Stimulated activated CD8-positive, alpha-beta memory T cell treated with anti-CD3 and anti-CD28 coated beads, Interleukin-15, amount 100 ng/mL, for 24 hours (primary cell): ENCODE measurements around the gene DAO.
"Not testable (repeated sequence)": the region's sequence is repeated elsewhere in the genome, so short reads cannot be mapped to it uniquely, and the experiment has no call there.

ENCODE experiments used
- DNase-seq: peaks from one replicate; pipeline ENCODE4 v3.0.0-alpha.2; 2020; ENCODE audit warnings: low read depth

The DAO gene

DNA sequence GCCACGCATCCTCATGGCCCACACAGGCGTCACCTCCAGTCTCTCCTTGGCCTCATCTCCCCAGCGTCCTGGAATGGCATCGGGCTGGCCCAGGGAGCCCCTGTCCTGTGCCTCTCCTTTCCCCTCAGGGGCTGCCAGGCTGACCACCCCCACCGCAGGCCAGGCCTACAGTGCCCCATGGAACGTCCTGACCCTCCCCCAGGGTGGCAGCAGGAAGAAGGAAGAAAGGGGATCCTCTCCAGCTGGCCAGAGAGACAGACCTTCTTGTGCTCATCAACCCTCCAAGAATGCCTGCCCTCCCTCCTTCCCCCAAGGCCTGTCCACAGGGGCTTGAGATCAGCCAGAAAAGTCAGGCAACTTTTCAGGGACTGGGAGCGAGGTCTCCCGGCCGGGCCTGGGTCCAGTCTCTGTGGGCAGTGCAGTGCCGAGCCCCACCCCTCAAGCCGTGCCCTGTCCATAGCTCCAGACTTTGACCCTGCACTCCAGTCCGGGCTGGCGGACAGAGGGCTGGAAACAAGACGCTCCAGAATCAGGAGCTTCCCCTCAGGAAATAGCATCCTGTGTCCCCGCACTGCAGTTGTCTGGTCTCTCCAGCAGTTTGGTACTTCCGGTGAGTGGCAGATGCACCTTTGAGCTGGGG is at the start of gene DAO:
Gene DAO (plus strand): TSS at position 478 of the 640 bp plus-strand sequence. CDS start 4,915 bp downstream, outside the sequence.
- no peak for DNase-seq

DNA sequence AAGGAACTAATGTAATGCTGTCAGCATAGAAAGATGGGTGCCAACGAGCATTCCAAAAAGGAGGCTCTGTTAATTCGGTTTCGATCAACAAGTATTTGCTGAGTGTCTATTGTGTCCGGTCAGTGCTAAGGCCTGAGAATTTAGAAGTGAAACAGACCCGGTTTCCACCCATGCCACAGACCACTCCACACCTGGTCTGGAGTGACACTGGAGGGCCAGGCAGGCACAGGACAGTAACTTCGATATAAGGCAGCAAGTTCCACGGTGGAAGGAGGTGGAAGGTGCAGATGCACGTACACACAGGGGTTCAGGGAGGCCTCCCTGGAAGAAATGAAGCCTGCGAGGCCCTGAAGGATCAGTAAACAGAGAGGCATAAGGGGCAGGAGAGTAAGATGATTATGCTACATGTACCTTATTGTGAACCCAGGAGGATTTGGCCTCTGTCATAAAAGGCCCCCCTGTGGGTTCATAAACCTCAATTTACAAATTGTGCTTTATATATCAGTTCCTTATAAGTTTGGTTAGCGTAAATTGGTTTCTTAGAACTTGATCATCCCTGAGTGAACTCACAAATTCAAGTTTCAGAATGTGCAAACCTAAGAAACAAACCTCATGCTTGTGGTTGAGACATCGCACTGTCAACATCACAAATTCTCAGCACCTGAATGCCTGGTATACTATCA is 48.4 kb upstream of the DAO start:
- DNase-seq, result no peak

DNA sequence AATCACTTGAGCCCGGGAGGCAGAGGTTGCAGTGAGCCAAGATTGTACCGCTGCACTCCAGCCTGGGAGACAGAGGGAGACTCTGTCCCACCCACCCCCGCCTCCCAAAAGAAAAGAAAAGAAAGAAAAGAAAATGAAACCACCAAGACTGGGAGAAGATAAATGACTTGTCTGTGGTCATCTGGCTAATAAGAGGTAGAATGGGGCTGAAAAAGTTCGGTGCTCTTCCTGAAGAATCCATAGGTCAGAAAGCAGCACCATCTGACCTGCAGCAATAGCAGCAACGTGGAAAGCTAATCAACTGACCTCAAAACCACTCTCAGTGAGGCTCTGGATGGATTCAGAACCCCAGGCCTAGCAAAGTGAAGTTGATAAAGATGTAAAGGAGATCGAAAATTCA is 47.7 kb upstream of the DAO start:
- DNase-seq, result no peak

DNA sequence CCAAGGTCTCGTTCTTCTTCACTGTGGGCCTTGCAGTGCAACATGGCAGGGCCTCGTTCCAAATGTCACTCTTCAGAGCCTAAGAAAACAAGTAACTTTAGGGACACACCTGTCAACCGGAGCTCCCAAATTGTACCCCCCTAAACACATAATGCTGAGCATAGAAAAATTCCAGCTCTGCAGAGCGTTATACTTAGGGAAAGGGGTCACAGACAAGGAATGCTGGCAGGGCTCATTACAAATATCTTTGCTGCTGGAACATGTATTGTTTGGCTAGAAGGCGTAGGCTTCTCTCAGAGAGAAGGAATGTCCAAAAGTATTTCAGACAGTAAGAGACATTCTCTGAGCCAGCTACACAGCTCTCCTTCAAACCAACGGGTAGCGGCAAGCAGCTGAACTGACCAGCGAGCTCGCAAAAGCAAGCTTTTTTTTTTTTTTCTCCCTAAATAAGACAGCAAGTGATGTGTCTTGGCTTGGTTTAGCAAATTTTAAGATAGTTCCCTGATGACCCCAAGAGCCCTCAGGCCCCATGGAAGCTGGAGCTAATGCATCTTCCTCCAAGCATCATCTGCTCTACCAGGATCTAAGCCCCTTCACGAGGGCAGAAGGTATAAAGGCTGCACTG is 47.0 kb upstream of the DAO start:
- DNase-seq, result no peak

DNA sequence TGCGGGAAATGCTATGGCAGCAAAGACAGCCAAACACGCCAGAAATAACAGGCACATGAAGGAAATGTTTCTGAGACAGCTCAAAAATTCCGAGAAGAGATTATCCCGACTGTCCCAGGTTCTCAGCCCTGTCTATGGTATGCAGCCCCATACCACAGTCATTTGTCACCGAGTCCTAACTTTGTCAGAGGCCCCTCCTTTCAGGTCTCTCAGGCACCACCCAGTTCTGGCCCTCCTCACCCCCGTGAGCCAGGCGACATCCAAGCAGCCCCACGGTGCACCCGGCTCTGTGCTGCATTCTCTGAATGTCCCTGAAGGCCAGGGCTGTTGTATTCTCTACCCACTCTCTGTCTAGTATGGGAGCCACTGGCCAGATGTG is 46.5 kb upstream of the DAO start:
- no peak for DNase-seq

DNA sequence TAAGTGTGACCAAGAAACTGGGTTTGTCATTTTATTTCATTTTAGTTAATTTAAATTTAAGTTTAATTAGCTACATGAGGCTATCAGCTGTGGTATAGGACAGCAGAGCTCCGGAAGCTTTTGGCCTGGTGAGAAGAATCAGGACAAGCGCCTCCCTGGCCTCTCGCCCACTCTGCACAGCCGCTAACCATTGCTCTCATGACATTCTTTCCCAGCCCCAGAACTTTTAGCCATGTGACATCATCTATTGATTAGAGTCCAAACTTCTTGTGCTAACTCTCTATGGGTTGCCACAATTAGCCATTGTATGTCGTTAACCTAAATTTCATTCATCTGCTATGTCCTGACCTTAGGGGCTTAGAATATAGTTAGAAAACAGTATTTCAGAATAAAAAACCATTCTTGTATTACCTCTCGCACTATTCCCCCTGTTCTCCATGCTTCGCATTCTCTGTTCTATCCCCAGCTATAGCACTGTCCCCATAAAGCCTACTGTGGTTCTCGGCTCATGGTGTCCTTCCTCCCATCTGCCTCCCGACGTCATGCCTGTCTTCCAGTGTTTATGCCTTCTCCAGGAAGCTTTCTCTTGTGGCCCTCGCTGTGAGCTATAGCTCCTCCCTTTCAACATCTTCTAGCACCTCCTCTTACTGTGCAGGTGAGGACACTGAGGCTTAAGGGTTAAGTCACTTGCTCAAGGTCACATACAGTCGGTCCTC is 46.0 kb upstream of the DAO start:
- no peak for DNase-seq

DNA sequence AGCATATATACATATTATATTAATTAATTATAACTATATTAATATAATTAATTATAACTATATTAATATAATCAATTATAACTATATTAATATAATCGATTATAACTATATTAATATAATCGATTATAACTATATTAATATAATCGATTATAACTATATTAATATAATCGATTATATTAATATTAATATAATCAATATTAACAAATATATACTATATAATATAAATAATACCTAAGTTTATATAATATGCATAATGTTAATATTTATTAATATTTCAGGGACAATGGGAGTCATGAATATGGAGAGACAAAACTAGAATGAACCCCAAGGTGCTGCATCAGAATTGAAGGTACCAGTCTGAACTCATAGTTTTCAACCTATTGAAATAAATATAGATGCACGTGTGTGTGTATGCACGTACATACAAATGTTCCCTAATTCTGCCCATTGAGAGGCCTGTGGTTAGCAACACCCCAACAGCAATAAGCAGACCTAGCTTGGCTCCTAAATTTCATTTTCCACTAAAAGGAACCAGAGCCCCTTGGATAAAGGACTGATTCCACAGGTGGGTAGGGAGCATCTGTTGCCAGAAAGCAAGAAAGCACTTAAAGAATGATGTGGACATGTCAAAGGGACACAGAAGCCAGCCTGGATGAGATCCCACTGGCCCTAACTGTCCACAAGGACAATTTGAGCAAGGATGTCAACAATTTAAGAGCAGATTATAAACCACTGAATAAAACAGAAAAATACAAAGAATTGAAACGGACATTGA is 43.8 kb upstream of the DAO start:
- DNase-seq, result no peak

DNA sequence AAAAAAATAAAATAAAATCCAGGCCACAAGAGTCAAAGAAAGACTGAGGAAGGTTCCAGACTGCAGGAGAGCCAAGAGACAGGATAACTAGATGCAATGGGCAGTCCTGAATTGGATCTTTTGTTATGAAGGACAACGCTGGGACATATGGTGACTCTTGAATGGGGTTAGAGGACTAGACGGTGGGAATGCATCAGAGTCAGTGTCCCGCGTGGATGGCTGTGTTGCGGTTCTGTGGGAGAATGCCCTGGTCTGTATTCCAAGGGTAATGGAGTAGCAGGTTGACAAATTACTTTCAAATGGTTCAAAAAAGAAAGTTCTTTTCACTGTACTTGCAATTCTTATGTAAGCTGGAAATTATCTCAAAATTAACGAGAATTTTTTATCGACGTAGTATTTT is 42.7 kb upstream of the DAO start:
- no peak for DNase-seq

DNA sequence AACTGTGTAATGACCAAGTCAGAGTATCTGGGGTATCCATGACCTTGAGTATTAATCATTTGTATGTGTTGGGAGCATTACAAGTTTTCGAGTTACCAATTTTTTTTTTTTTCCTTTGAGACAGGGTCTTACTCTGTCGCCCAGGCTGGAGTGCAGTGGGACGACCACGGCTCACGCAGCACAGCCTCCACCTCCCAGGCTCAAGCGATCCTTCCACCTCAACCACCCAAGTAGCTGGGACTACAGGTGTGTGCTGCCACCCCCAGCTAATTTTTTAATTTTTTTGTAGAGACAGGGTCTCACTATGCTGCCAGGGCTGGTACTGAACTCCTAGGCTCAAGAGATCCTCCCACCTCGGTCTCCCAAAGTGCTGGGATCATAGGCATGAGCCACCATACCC is 42.2 kb upstream of the DAO start:
- no peak for DNase-seq

DNA sequence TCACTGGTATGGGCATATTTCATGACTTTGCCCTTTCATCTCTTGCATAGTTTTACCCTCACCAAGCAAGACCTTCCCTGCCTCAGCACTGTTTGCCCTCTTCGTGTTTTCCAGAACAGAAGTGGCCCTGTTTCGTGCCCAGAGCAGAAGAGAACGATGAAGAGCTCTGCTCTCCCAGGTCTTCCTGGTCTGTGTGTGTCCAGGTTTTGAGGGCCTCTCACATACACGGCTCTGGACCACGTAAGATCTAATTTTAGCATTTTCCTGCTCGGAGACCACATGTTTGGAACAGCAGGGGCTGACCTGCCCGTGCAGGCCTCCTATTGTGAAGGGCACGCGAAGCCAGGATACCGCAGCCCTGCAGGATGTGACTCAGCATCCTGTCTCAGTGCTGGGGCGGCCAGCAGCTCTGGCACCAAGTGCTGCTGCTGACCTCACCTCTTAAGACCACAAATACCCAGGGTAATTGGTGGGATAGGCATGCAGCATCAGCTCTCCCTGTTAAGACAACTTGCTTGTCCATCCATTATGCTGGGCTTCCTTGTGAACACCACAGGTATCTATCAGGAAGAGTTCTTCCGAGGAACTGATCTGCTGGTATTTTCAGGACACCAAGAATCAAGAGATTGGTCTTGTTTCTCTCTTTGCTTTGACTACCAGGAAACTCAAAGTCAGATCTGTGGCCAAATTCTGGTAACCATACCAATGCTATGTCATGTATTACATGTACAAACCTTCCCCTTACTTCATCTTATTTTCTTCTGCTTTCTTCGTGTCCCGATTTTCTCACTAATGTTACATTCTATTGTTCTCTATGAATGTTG is 41.5 kb upstream of the DAO start:
- peak; percentile 33 for DNase-seq

DNA sequence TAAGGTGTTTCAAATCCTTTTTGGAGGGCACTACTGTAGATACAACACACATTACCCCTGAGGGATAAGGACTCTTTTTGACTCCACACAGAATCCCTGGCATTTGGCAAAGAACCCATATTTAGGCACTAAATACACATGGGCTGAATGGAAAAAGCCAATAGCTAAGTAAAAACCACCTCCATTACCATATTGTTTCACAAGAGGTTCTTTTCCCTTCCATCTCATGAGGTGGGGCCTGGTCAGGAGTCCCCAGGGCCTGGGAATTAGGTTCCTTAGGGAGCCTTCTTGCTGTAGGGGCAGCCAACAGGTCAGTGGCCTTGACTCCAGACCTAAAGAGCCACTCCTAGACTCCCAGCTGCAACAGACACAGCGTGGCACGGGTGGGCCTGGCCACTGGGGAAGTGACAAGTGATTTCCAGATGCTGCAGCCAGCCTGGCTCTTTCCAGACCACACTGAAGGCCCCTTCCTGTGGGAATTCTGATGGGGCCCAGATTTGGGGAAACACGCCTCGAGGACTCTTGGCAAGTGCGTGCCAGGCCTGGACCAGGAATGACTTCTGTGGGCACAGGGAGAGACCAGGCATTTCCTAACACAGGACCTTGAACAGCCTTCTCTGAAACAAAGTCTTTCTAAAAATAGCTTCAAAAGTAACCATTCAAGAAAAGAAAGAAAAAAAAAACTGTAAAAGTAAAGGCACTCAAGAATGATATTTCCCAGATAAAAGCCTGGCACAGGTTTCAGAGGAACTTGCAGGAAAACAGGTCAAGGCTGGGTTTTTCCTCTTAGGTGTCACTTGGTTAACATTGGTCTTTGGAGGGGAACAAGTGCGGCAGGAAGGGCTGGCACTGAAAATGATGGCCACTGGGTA is 40.6 kb upstream of the DAO start:
- DNase-seq, result no peak

DNA sequence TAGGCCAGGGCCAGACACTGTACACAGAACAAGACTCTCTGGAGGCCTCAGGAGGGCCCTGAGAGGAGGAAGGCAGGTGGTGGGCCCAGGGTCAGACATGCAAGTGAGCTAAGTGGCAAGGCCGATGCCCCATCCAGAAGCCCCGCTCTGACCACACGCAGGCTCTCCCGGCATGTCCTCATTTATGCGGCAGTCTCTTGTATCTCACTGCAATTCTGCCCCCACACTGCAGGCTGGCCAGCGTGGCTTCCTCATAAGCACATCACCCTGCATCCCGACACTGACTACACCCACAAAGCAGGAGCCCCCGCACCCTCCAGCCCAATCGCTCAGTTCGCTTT is 40.0 kb upstream of the DAO start:
- DNase-seq, result no peak

DNA sequence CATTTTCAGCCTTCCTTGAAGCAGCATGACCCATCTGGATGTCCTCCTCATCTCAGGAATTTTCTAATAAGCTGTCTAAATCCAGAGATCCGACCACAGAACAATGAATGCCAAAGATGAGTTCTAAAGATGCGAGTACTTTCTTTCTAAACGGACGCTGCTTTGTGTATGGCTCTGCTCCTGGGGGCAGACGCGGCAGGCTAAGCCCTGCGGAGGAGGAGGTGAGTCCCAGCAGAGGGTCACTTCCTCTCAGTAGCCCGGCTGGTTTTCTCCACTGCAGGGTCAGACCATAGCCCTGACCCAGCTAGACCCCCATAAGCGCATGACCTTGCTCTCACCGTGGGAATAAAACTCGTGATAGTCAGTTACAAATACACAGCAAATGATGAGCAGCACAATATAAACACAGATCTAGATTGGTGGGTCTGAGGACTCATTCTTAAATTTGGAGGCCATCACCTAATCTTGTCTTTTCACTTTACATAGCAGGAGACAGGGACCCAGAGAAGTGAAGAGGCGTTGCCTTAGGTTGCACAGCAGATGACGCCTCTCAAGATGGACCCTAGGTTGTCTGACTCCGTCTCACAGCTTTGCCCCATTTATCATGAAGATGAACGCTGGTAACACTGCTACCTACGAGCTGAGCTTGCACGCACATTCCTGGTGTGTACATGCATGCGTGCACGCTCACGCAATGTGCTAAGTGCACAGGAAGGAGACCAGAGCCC is 39.1 kb upstream of the DAO start:
- no peak for DNase-seq

DNA sequence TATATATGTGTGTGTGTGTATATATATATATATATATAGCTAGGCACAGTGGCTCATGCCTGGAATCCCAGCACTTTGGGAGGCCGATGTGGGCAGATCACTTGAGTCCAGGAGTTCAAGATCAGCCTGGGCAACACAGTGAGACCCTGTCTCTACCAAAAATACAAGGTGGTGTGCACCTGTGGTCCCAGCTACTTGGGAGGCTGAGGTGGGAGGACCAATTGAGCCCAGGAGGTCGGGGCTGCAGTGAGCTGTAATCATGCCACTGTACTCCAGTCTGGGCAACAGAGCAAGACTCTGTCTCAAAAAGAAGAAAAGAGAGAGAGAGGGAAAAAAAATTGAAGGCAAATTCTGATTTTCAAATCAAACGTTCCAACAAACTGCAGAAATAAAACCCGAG is 38.1 kb upstream of the DAO start:
- not testable (repeated sequence) for DNase-seq

DNA sequence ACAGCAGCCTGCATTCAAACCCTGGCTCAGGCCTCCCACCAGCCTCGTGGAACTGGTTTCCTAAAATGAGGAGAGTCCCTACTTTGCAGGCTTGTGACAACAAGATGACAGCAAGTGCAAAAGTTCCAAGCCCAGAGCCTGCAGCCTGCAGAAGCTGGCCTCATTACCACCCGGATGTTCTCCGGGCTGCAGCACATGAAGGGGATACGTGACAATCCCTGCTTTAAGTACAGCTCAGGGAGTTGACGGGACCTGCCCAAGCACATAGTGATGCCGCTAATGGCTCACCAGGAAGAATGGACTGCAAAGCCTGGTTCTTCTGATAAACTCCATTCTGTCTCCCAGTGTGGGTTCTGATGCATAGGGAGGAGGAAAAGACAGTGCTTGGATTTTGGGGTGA is 37.5 kb upstream of the DAO start:
- DNase-seq, result no peak

DNA sequence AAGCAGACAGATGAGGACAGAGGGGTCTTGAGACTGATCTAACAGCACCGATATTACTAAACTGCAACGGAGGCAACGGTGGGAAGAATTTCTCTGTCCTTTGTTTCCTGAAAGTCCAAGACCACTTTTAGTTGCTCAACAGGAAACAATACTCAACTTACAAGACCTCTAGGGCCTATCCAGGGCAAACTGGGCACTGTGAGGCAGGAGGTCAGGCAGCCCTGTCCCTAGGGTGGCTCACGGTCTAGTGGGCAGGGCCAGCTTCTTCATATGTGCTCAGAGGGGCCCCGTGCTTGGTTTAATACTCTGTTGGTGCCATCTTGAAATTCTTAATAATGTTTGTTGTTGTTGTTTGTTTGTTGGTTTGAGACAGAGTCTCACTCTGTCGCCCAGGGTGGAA is 36.7 kb upstream of the DAO start:
- no peak for DNase-seq

DNA sequence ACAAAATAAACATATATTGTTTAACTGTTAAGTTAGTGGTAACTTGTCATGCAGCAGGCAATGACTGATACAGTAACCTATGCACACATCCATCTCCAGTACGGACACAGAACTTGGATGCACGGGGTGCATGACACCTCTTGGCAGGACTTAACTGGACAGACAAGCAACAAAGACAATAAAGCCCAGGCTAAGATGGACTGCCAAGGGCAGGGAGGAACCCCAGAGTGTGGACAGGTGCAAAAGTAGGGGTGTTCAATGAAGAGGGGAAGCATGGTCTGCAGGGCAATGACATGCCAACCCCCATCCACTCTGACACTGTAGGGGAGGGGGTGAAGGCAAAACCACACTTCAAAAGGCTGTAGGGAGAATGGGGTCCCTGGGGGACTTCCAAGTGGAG is 34.2 kb upstream of the DAO start:
- no peak for DNase-seq

DNA sequence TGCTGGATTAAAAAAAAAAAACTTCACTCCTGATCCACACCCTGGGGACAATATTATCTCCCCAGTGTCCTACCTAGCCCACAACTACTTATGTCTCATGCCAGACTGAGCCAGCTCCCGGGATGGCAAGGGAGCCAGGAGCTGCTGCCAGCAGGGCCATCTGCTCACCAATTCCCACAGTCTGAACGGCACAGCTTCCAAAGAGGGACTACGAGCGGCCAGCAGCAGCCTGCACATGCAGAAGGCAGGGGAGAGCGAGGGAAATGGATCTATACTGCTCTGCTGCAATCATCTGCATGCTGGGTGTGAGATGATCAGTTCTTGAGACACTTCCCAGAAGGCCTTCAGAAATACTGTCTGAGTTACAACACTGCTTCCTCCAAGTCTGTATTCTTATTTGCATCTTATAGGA is 33.6 kb upstream of the DAO start:
- no peak for DNase-seq

DNA sequence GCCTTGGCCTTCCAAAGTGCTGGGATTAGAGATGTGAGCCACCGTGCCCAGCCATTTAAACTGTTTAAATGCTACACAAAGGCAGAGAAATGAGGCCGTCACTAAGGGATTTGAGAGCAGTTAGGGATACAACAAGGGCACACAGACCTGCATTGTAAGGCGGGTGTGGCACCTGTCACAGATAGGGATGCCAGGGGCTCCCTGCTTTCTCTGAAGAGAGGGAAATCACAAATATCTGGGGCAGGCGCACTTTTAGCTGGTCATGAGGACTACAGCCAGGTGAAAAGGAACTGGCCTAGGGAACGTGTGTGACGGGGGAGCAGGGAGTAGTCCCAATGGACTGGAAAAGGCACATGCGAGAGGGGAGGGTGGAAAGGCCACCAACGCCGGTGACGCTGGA is 32.2 kb upstream of the DAO start:
- no peak for DNase-seq

DNA sequence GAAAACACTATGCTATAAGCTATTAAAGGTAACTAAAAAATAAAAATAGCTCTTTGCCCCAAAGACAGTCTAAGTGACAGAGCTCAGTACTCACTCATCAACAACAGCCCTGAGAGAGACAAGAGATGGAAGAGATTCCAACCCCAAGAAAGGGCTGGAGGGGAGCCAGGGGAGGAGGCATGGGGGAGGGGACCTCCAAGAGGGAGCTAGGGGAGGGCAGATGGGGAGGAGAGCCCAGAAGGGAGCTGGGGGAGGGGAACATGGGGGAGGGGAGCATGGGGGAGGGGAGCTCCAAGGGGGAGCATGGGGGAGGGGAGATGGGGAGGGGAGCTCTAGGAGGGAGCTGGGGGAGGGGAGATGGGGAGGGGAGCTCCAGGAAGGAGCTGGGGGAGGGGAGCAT is 30.2 kb upstream of the DAO start:
- DNase-seq, result no peak
